SH-SY5Y (cell line): ENCODE data around the gene PCDH9.

Source experiments
- GATA2 ChIP-seq: IDR thresholded peaks from 2 replicates; pipeline ENCODE4 v1.6.1; 2011; ENCODE audit warnings: mild to moderate bottlenecking, low read depth, low read length
- GATA3 ChIP-seq: IDR thresholded peaks from 2 replicates; pipeline ENCODE4 v1.6.1; 2011; ENCODE audit warnings: low read depth, mild to moderate bottlenecking, low read length, moderate library complexity

DNA sequence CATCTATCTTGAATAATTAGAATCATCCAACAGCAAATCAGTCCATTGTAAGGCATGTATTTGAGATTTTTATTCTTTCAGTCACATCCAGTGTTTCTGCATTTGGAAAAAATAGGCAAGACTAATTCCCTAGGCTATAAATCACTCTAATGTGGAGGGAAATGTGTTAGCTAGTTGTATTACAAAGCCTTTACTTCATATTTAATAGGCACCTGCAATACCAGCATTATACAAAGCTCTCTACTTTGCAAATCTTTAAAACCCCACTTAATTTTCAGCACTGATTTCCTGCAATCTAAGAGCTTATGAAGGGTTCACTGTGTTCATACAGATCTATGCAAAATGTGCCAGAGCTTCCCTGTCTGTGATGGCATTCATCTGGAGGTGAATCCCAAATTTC is 12.3 kb downstream of the PCDH9 start:
- TF ChIP-seq GATA2 (no peak), GATA3 (no peak)
